Parathyroid adenoma (tissue), 2 donors: ENCODE results near the gene HYOU1.

ENCODE experiments used
- H2AFZ ChIP-seq: fragments of 300-600 bp; sonication (generic); one replicate; pipeline ENCODE4 v1.7.0; 2017; ENCODE audit warnings: antibody characterized with exemption, mild to moderate bottlenecking
- H3K27ac ChIP-seq: fragments of 300-600 bp; sonication (generic); one replicate; pipeline ENCODE4 v1.7.0; 2017
- H3K27me3 ChIP-seq: fragments of 300-600 bp; sonication (generic); one replicate; pipeline ENCODE4 v1.7.0; 2017; ENCODE audit warnings: low read length; ENCODE audit not compliant: control insufficient read depth, insufficient read depth
- H3K36me3 ChIP-seq: fragments of 300-600 bp; sonication (generic); one replicate; pipeline ENCODE4 v1.7.0; 2017; ENCODE audit warnings: low read length; ENCODE audit not compliant: control insufficient read depth, insufficient read depth
- H3K4me1 ChIP-seq: fragments of 300-600 bp; sonication (generic); one replicate; pipeline ENCODE4 v1.7.0; 2017; ENCODE audit warnings: control low read depth
- H3K4me2 ChIP-seq: fragments of 300-600 bp; sonication (generic); one replicate; pipeline ENCODE4 v1.7.0; 2017; ENCODE audit warnings: low read length
- H3K4me3 ChIP-seq: fragments of 300-600 bp; sonication (generic); one replicate; pipeline ENCODE4 v1.7.0; 2017; ENCODE audit warnings: low read depth, low read length
- H3K79me2 ChIP-seq: fragments of 300-600 bp; sonication (generic); one replicate; pipeline ENCODE4 v1.7.0; 2017; ENCODE audit warnings: control low read depth
- H3K9ac ChIP-seq: fragments of 300-600 bp; sonication (generic); one replicate; pipeline ENCODE4 v1.7.0; 2017; ENCODE audit warnings: mild to moderate bottlenecking
- H3K9me3 ChIP-seq: fragments of 300-600 bp; sonication (generic); one replicate; pipeline ENCODE4 v1.7.0; 2017; ENCODE audit warnings: low read length; ENCODE audit not compliant: control insufficient read depth
- CTCF ChIP-seq: fragments of 300-600 bp; sonication (generic); IDR thresholded peaks from one replicate; pipeline ENCODE4 v1.7.0; 2017; ENCODE audit warnings: antibody characterized with exemption, mild to moderate bottlenecking
- donor health status: primary hyperparathyroidism.

Gene HYOU1

DNA sequence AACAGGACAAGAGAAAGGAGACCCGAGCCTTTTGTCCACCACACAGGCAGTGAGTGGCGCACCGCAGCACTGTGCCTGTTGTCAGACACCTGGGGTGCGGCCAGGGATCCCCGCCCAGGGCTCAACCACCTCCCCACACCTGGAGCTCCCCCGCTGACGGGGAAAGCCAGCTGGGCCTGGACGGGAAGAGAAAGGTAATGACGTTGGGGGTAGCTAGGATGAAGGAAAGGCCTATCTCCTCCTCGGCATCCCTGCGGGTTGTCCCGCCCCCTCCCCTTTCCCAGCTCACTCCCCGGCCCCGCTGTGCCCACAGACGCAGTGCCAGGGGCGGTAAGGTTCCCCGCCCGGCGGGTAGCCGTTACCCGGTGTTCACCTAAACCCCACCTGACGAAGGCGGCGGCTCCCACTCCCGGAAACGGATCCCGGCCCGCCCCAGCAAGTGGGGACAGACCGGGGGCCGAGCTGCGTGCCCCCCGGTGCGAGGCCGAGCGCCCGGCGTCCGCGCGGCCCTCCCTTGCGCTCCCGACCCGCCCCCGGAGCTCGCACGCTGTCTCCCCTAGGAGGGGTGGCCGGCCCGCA, 495 bp downstream of the HYOU1 start:
- peak overlapping the region; percentile 82 for H2AFZ ChIP-seq
- TF ChIP-seq CTCF = no peak
- H3K79me2 ChIP-seq = no peaks in the 10 kb centered on the region
- H3K27ac ChIP-seq = peak overlapping the region; percentile 36
- no peaks in the 10 kb centered on the region for H3K9me3 ChIP-seq
- peak overlapping the region; percentile 60 for H3K4me3 ChIP-seq
- no peaks in the 10 kb centered on the region for H3K36me3 ChIP-seq
- no peaks in the 10 kb centered on the region for H3K27me3 ChIP-seq
- H3K4me2 ChIP-seq = peak overlapping the region; percentile 78
- H3K9ac ChIP-seq = peak overlapping the region; percentile 46
- peaks cover 3% of the 10 kb centered on the region for H3K4me1 ChIP-seq

DNA sequence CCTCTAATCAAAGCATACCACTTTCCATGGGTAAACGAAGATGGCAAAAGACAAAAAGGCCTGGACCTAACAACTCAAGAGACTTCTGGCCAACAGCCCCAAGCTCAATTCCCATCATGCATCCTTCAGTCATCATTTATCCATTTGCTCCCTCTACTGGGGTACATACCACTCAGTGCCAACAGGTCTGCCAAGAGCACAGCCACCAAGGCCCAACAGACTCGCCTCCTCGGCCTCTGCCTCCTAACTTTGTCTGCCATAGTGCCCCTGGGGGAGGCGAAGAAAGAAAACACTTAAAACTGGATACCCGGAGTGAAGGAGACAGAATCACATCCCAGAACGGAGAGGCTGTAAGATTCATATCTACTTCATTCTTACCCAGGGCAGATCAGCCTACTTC, 1.1 kb downstream of the HYOU1 start:
- Histone ChIP-seq H3K9me3 (no peaks in the 10 kb centered on the region), H2AFZ (no peak overlapping the region), H3K4me3 (peak overlapping the region; percentile 60), H3K27ac (no peak overlapping the region), H3K79me2 (no peaks in the 10 kb centered on the region), H3K36me3 (no peaks in the 10 kb centered on the region), H3K27me3 (no peaks in the 10 kb centered on the region), H3K9ac (no peak overlapping the region), H3K4me2 (peak overlapping the region; percentile 78), H3K4me1 (peaks cover 3% of the 10 kb centered on the region)
- no peak for TF ChIP-seq CTCF

DNA sequence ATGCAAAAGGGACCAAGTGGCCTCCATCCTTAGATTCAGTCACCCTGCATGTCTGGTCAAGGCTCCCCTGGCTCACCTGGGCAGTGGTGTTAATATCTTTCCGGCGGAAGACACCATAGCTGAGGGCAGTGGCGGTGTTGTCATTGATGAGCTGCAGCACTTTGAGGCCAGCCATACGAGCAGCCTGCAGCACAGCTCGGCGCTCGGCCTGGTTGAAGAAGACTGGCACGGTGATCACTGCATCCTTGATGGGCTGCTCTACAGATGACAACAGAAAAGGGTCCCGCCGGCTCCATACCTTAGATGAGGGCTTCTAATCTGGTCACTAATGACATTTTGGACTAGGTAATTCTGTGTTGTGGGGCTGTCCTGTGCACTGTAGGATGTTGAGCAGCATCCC, 2.6 kb downstream of the HYOU1 start:
- Histone ChIP-seq H3K9me3 (no peaks in the 10 kb centered on the region), H3K4me3 (no peak overlapping the region), H3K27ac (no peak overlapping the region), H3K4me2 (no peak overlapping the region), H3K27me3 (no peaks in the 10 kb centered on the region), H3K4me1 (peaks cover 3% of the 10 kb centered on the region), H3K9ac (no peak overlapping the region), H3K79me2 (no peaks in the 10 kb centered on the region), H2AFZ (no peak overlapping the region), H3K36me3 (no peaks in the 10 kb centered on the region)
- TF ChIP-seq CTCF = no peak

- TF ChIP-seq CTCF = no peak
- no peak overlapping the region for H2AFZ ChIP-seq
- H3K4me2 ChIP-seq = no peak overlapping the region
- H3K36me3 ChIP-seq = no peaks in the 10 kb centered on the region
- H3K9me3 ChIP-seq = no peaks in the 10 kb centered on the region
- H3K9ac ChIP-seq = no peak overlapping the region
- no peak overlapping the region for H3K4me3 ChIP-seq
- H3K27ac ChIP-seq = no peak overlapping the region
- H3K4me1 ChIP-seq = peaks cover 3% of the 10 kb centered on the region
- H3K27me3 ChIP-seq = no peaks in the 10 kb centered on the region
- H3K79me2 ChIP-seq = no peaks in the 10 kb centered on the region
These were observed 4.7 kb downstream of the HYOU1 start for GRCh38 chr11:119052163-119052814.
